Heart right ventricle (tissue), 16 donors: Measurements from ENCODE around the gene PPP2R3B. TPM values are rescaled to one million over a fixed set of nuclear protein-coding genes. Genes with fewer than 3 reads are reported as not detected.

Experiments used
- ATAC-seq, 8 donors: fragments of 200-7000 bp; cut with Tn5 transposase; one replicate each; pipeline ENCODE4 v1.9.1; 2020; ENCODE audit warnings: mild to moderate bottlenecking in 8 of 8, moderate library complexity in 8 of 8, moderate number of reproducible peaks in 1 of 8
- DNase-seq, 2 donors: peaks; one replicate each; pipeline ENCODE4 v3.0.0-alpha.2; 2020
- H3K27ac ChIP-seq, 10 donors: fragments of 200-600 bp; sonication (generic) in 2 of 10; one replicate each; pipeline versions ENCODE4 v1.5.0 to v1.8.0; 2020 to 2022; ENCODE audit warnings: mild to moderate bottlenecking in 3 of 10
- H3K27me3 ChIP-seq, 7 donors: fragments of 200-600 bp; one replicate each; pipeline ENCODE4 v1.8.0; 2021 to 2022; ENCODE audit warnings: mild to moderate bottlenecking in 2 of 7
- H3K36me3 ChIP-seq, 9 donors: fragments of 200-600 bp; sonication (generic) in 1 of 9; one replicate each; pipeline versions ENCODE4 v1.5.0 to v1.8.0; 2020 to 2022; ENCODE audit warnings: mild to moderate bottlenecking in 2 of 9
- H3K4me1 ChIP-seq, 9 donors: fragments of 200-600 bp; sonication (generic) in 1 of 9; one replicate each; pipeline versions ENCODE4 v1.5.0 to v1.8.0; 2020 to 2022; ENCODE audit warnings: mild to moderate bottlenecking in 4 of 9
- H3K4me3 ChIP-seq, 10 donors: fragments of 200-600 bp; sonication (generic) in 2 of 10; one replicate each; pipeline versions ENCODE4 v1.5.0 to v1.8.0; 2020 to 2022; ENCODE audit warnings: mild to moderate bottlenecking in 7 of 10, moderate library complexity in 2 of 10
- H3K9me3 ChIP-seq, 11 donors: fragments of 200-600 bp in 10 of 11; sonication (generic) in 2 of 11; one replicate each; pipeline versions ENCODE4 v1.5.0 to v1.8.0; 2013 to 2022; ENCODE audit warnings: mild to moderate bottlenecking in 2 of 11, control low read depth in 1 of 11, moderate library complexity in 1 of 11
- CTCF ChIP-seq, 9 donors: fragments of 200-600 bp; sonication (generic) in 2 of 9; IDR thresholded peaks; one replicate each; pipeline versions ENCODE4 v1.5.0 to v1.8.0; 2021 to 2022; ENCODE audit warnings: antibody characterized with exemption in 9 of 9, mild to moderate bottlenecking in 5 of 9, moderate library complexity in 1 of 9
- WGBS, 2 donors: extraction: QIAGEN DNeasy Blood & Tissue Kit; methylation state at CpG; one replicate each; pipeline ENCODE4 v1.1.7; 2013; ENCODE audit warnings: inconsistent platforms in 1 of 2; 5-methylcytosine and 5-hydroxymethylcytosine counted together
- intact Hi-C, 10 donors: fragments of 100-400 bp; cut with DNase I; formaldehyde crosslinking; loops; one replicate each; pipeline versions ENCODE4 v1.11.1 to v1.14.2; 2022
- polyA plus RNA-seq, 2 donors: library from polyadenylated mRNA; stranded (reverse); fragments of 200-250 nt; gene quantifications; one replicate each; pipeline ENCODE4 v1.2.3, GENCODE V29; 2013
- total RNA-seq, 10 donors: library from RNA; stranded (reverse); fragmentation: NEBNext Ultra II Directional in 3 of 10; extraction: Animal tissue kit (Norgen Biotek cat#: 25700) in 3 of 10; gene quantifications; one replicate each; pipeline versions ENCODE4 v1.2.1 to v1.2.4, GENCODE V29; 2021 to 2023
- donor health status: Arrhythmogenic right ventricular cardiomyopathy.
- donor health status: ischemic (EF 13 %, LVEDD 7.1; RV severe dilation, severe dysfunction).
- donor health status: healthy with polysubstance abuse.
- donor health status: DM: no; HTN: yes; CAD: no.
- donor health status: DM: no; HTN: no; CAD: no.
- donor health status: ischemic (EF 25% LVEDD 6.9; RV normal size, moderate dysfunction).
- donor health status: ischemic (EF 25% LVEDD 5.7; RV mildly dilated, moderate dysfunction).
- donor health status: healthy.
- donor health status: DM: yes; HTN: yes; CAD: no.
- donor health status: Ischemic cardiomyopathy.
- donor health status: ischemic (EF 35%, LVEDD 5.7; RV mildly dilated, moderate dysfunction).
- donor health status: nonischemic (EF 11% LVEDD 7.7; RV severe dilation, severe dysfunction).
- donor health status: DM: yes; HTN: yes; CAD: no.
- donor health status: PGD.
- donor health status: ischemic (EF 29% LVEDD 5.4; RV normal size, mild dysfunction).
- donor health status: nonischemic (EF 23%, LVEDD 6.1; RV moderate dilation, normal function).

PPP2R3B gene
- total and polyA plus RNA-seq, 12 donors, result 73.9 to 362 (median 128) TPM

GRCh38 chrX:373641-374471 is 12.9 kb downstream of the PPP2R3B start:
- H3K27me3 ChIP-seq, result peaks cover 0 to 41% (median 14%) of the 10 kb centered on the region in 7 donors
- peak overlapping the region in 9 of 10 donors; percentile 33 to 93 (median 83) for H3K27ac ChIP-seq
- DNase-seq (peak in 1 of 2 donors; percentile 55), ATAC-seq (peak; percentile 18 to 49 (median 34))
- WGBS, 2 donors, result 0 to 1% methylated on average over 68 to 93 of the region's 93 CpGs
- no peak for TF ChIP-seq CTCF (IDR thresholded peaks at IDR 0.05)
- H3K4me1 ChIP-seq, result peaks cover 0 to 52% (median 24%) of the 10 kb centered on the region in 9 donors
- H3K4me3 ChIP-seq, result peak overlapping the region; percentile 21 to 62 (median 51)
- H3K9me3 ChIP-seq, result no peaks in the 10 kb centered on the region
- no peaks in the 10 kb centered on the region for H3K36me3 ChIP-seq
- intact Hi-C loops, result no loop called here

- ATAC-seq, result no peak
- no peaks in the 10 kb centered on the region for H3K36me3 ChIP-seq
- 6 to 11% methylated on average over 60 to 63 of the region's 63 CpGs for WGBS, 2 donors
- DNase-seq, result no peak
- H3K27ac ChIP-seq, result peak overlapping the region; percentile 14 to 93 (median 80)
- peak overlapping the region in 9 of 10 donors; percentile 35 to 62 (median 55) for H3K4me3 ChIP-seq
- H3K4me1 ChIP-seq, result peaks cover 0 to 52% (median 24%) of the 10 kb centered on the region in 9 donors
- intact Hi-C loops, result no loop called here
- no peaks in the 10 kb centered on the region for H3K9me3 ChIP-seq
- TF ChIP-seq CTCF (IDR thresholded peaks at IDR 0.05), result no peak
- peaks cover 0 to 41% (median 14%) of the 10 kb centered on the region in 7 donors for H3K27me3 ChIP-seq
Measured at GRCh38 chrX:372856-373640, 13.7 kb downstream of the PPP2R3B start.

GRCh38 chrX:371907-372306 is 14.8 kb downstream of the PPP2R3B start:
- DNase-seq, result no peak
- Histone ChIP-seq H3K27me3 (peaks cover 0 to 41% (median 14%) of the 10 kb centered on the region in 7 donors), H3K4me3 (peak overlapping the region in 4 of 10 donors; percentile 11 to 61 (median 27)), H3K27ac (peak overlapping the region in 6 of 10 donors; percentile 77 to 93 (median 90)), H3K4me1 (peaks cover 0 to 52% (median 24%) of the 10 kb centered on the region in 9 donors), H3K9me3 (no peaks in the 10 kb centered on the region), H3K36me3 (no peaks in the 10 kb centered on the region)
- no peak for ATAC-seq
- no peak for TF ChIP-seq CTCF (IDR thresholded peaks at IDR 0.05)
- intact Hi-C loops, result loop anchor here in 1 of 10 donors (2.0 kb wide), 1 partner anchor 41 kb away; no protein-coding TSS in a partner anchor
- 53 to 72% methylated on average over 15 of the region's 15 CpGs for WGBS, 2 donors
